Sigmoid colon (tissue), 4 donors: ENCODE results near the gene DYSF.

Experiments
- EP300 ChIP-seq, 4 donors: sonication (generic); formaldehyde crosslinking; IDR thresholded peaks; one replicate each; pipeline ENCODE4 v1.6.1; 2017; ENCODE audit warnings: antibody characterized with exemption in 4 of 4
- POLR2A ChIP-seq, 2 donors: fragments of 450-650 bp; IDR thresholded peaks; one replicate each; pipeline ENCODE4 v1.6.1; 2016; ENCODE audit warnings: antibody characterized with exemption in 2 of 2, mild to moderate bottlenecking in 2 of 2, moderate library complexity in 2 of 2
- TF ChIP-seq, protein P1 (sequence below), 4 experiments: fragments of 450-650 bp in 3 of 4; fragments of 200-600 bp in 1 of 4; IDR thresholded peaks; one replicate each; pipeline ENCODE4 v1.5.1; 2016 to 2019; ENCODE audit warnings: antibody characterized with exemption in 4 of 4, mild to moderate bottlenecking in 3 of 4, moderate library complexity in 2 of 4

DNA sequence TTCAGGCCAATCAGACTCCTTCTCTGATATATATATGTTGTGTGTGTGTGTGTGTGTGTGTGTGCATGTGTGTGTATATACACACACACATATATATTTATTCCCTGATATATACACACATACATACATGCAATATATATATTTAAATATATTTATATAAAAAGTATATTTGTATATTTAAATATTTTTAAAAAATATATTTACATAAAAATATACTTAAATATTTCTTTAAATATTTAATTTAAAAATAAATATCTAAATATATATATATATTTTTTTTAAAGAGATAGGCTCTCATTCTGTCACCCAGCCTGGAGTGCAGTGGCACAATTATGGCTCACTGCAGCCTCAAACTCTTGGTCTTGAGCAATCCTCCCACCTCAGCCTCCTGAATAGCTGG, 281.3 kb downstream of the DYSF start:
- TF ChIP-seq, protein P1, sequence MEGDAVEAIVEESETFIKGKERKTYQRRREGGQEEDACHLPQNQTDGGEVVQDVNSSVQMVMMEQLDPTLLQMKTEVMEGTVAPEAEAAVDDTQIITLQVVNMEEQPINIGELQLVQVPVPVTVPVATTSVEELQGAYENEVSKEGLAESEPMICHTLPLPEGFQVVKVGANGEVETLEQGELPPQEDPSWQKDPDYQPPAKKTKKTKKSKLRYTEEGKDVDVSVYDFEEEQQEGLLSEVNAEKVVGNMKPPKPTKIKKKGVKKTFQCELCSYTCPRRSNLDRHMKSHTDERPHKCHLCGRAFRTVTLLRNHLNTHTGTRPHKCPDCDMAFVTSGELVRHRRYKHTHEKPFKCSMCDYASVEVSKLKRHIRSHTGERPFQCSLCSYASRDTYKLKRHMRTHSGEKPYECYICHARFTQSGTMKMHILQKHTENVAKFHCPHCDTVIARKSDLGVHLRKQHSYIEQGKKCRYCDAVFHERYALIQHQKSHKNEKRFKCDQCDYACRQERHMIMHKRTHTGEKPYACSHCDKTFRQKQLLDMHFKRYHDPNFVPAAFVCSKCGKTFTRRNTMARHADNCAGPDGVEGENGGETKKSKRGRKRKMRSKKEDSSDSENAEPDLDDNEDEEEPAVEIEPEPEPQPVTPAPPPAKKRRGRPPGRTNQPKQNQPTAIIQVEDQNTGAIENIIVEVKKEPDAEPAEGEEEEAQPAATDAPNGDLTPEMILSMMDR (IDR thresholded peaks at IDR 0.05): no peak
- TF ChIP-seq EP300 (IDR thresholded peaks at IDR 0.05) (no peak), POLR2A (IDR thresholded peaks at IDR 0.05) (no peak)
